Subcutaneous adipose tissue (tissue), 4 donors: ENCODE results near the gene CTNNAL1. TPM values are rescaled to one million over a fixed set of nuclear protein-coding genes. Genes with fewer than 3 reads are reported as not detected.

Source experiments
- total RNA-seq, 4 donors: library from RNA; depleted of rRNA; stranded (reverse); fragments of >200 nt; gene quantifications; one replicate each; pipeline ENCODE4 v1.1.0, GENCODE V29; 2016
- TF ChIP-seq, protein P1 (sequence below): fragments of 450-650 bp; IDR thresholded peaks from one replicate; pipeline ENCODE4 v1.5.1; 2016; ENCODE audit warnings: low read depth, mild to moderate bottlenecking, control low read depth, antibody characterized with exemption, moderate library complexity

CTNNAL1 gene
- total RNA-seq, 4 donors from 2014 or later: 24.5 to 58.5 (median 37.1) TPM

GRCh38 chr9:109022873-109023272 is 9.6 kb upstream of the CTNNAL1 start:
- TF ChIP-seq, protein P1, sequence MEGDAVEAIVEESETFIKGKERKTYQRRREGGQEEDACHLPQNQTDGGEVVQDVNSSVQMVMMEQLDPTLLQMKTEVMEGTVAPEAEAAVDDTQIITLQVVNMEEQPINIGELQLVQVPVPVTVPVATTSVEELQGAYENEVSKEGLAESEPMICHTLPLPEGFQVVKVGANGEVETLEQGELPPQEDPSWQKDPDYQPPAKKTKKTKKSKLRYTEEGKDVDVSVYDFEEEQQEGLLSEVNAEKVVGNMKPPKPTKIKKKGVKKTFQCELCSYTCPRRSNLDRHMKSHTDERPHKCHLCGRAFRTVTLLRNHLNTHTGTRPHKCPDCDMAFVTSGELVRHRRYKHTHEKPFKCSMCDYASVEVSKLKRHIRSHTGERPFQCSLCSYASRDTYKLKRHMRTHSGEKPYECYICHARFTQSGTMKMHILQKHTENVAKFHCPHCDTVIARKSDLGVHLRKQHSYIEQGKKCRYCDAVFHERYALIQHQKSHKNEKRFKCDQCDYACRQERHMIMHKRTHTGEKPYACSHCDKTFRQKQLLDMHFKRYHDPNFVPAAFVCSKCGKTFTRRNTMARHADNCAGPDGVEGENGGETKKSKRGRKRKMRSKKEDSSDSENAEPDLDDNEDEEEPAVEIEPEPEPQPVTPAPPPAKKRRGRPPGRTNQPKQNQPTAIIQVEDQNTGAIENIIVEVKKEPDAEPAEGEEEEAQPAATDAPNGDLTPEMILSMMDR: no peak

DNA sequence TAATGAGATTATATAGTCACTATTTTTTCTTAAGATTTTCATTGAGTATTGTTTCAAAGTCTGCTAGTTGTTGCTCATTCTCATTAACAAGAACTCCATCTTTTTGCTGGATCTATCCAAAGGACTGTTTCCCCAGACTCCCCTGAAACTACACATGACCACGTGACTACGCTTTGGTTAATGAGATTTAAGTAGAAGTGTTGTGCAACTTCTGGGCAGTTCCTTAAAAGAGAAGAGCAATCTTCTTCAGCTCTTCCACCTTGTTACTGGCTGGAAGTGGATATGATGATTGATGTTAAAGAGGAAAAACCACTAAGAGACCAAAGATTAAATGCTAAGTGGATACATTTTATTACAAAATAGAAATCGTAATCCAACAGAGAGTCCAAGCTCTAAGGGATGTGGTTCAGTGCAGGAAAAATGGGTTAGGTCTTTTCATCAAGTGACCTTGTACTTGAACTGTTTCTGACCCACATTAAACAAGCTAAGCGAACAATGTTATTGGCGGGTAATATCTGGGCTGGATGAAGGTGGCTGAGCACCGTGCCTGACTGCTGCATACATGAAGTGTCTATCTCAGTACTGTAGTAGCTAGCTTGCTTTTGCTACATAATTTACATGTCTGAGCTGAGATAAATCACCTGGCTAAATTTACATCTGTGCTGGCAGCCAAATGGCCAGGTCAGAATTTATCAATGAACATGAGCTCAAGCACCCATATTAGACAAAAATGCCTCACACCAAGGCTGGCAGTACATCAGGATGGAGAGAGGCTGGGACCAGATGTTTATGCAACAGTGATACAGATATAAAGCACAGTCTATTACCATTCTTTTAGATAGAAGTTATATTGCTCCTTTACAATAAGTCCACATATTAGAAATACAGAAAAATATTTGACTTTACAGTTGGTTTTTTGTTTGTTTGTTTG is 7.5 kb upstream of the CTNNAL1 start:
- TF ChIP-seq, protein P1: no peak

DNA sequence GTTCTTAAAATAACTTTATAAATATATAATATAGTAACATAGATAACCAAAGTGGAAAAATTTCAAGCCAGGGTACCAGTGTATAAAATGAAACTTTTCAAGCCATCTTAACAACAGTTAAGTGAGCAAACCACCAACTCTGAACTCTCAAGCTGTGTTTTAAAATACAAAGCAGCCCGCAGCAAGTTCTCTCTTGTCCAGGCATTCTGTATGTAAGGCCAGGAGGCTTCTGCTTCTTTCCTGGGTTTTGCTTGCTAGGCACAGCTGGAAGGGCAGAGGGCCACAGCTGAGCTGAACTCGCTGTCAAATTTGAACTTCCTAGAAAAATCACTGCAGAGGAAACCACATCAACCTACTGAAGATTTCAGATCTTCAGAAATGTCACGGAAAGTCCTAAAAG is 6.8 kb upstream of the CTNNAL1 start:
- TF ChIP-seq, protein P1: no peak

DNA sequence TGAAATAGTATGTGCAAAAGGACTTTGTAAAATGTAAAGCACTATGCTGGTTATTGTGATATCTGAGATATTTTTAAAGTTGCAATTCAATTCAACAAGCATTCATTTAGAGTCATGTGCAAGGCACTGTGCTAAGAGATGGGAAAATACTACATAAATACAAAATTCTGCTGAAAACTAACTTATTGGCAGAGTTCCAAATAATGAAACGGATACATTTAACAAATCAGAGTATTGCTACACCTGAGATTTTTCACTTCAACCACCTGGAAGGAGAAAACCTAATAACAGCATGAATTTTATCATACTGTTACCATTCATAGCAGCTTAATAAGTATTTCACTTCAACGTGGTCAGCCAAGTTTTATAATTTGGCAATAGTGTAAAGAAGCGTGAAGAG is 6.1 kb upstream of the CTNNAL1 start:
- TF ChIP-seq, protein P1: no peak

- TF ChIP-seq, protein P1: no peak
These were observed 4.2 kb upstream of the CTNNAL1 start for GRCh38 chr9:109017493-109017892.

- TF ChIP-seq, protein P1: no peak
These were observed 3.8 kb upstream of the CTNNAL1 start for GRCh38 chr9:109017061-109017460.

DNA sequence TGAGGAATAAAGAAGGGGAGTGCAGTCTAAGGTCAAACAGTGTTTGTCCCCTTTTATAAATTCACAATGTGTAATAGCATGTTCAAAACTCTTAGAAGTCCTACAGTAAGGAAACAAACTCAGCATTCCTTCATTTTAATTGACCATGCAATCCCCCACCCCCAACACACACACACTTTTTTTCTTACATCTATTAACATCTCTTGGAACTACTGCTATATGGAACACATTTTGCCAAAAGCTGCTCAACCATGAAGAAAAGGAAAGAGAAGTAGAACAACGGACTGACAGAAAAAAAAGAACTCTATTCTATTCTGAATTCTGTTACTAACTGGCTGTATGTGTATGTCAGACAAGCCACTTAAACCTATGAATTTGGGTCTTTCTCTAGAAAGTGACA is 2.8 kb upstream of the CTNNAL1 start:
- TF ChIP-seq, protein P1: no peak
